ENCODE results near the gene OTP.
"Not testable (repeated sequence)": the region's sequence is repeated elsewhere in the genome, so short reads cannot be mapped to it uniquely, and the experiment has no call there.

The OTP gene

DNA sequence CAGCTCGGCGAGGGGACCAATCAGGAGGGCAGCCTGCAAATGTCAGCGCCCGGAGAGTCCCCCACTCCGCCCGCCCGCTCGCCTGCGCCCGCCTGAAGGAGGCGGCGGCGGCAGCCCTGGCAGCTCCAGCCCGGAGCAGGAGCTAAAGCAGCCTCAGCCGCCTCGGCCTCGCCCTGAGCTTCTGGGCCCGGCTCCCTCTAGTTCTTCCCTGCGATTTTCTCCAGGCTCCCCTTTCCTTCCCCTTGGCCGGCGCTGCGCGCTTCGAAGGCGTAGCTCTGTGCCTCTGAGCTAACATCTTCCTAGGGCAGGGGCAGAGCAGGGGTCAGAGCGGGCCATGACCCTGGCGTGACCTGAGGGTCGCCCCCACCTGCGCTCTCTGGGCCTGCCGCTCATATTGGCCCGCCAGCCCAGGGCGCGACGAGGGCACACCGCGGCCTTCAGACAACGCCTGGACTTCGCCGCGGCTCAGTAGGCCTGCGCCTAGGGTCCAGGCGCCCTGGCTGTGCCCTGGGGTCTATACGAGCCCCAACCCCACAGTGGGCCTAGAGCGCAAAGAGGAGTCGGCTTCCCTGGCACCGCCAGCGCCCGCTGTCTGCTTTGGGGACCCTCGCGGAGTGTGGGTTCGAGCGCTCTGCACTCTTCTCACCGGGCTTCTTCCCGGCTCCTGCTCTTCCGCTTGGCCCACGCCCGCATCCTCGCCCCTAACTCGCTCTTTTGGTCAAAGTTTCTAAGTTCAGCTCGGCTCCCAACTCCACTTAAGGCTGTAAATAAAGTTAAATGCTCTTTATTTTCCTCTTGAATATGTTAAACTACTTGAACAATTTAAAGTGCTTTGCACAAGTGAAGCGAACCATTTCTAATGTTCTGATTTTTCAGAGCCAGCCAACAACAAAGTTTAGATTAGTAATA, 504 bp upstream of the OTP start:
- no peak for DNase-seq

DNA sequence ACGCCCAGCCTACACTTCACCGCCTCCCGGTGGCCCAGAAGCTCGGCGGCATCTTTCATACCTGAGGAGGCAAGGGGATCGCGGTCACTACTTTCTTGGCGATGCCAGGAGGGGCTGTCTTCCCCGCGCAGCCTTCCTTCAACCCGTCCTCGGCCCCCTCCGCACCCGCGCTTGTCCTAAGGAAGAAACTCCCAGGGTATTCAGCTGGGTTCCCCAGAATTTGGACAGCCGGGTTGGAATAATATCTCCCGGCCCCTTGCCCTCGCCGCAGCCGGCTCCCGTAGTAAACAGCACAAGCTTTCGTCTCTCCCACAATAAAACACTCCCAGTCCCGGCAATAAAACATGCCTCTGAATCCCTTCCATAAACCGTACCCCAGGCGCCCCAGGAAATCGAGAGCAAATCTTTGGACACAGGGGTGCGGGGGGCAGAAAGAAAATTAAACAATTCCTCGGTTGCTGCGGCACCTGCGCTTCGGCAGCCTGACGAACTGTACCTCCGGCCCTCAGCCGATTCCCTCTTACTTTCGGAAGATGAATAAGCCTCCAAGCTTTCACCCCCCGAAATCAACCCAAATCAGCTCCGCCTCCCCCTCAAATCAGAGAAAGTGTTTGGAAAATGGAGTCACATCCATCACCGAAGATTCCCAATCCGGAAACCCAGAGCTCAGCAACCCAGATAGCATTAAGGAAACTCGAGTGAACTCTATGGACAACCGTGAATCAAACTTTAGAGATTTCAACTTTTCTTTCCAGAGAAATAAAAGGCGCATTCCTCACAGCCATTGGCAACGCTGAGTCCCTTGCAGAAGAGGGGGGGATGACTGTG, 1.1 kb downstream of the OTP start:
- no peak for DNase-seq

DNA sequence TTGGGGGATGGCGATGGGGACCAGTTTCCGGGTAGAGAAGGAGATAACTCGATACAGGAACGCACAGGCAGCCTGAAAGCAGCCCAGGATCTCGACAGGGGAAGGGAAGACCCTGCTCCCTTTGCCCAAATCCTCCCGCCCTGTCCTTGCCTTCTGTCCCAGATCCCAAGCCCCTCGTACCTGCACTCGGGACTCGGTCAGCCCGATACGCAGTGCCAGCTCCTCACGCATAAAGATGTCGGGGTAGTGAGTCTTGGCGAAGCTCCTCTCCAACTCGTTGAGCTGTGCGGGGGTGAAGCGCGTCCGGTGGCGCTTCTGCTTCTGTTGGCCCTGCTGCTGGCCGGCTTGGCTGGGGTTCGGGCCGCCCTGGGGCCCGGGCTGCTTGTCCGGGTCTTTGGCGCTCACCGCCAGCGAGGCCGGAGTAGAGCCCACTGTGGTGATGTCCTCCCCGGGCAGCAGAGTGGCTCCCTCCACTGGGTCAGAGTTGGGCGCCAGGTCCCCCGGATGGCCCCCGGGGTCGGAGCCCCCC, 1.8 kb downstream of the OTP start:
- DNase-seq = no peak

DNA sequence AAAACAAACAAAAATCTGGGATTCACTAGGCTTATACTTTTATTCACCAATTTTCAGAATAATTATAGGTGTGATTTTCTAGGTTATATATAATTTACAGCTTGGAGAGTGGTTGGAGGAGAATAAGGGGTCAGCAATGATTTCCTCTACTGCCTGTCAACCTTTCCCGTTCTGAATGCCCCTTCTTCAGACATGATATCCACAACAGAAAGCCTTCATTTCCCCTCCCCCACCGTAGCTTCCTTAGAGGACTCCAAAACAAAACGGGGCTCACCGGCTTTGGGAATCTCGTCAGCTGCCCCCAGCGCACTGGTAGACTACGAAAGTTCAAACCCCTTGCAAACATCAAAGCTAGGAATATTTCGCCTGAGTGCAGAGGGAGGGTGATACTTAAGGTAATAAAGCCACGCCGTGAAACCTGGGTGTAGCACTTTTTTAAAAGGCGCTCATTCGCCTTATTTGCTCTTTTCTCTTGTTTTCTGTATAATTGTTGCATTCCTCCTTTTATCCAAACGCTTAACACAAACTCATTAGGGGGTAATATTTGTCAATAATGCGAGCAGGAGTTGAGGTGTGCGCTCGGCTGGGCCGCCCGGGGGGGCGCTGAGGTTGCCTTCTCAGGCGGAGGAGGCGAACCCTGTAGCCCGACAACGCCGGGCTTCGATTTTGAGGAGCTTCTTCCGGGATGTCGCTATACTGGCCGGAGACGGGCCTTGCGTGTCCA, 2.4 kb downstream of the OTP start:
- DNase-seq = peak in 1 of 2 experiments; percentile 59

DNA sequence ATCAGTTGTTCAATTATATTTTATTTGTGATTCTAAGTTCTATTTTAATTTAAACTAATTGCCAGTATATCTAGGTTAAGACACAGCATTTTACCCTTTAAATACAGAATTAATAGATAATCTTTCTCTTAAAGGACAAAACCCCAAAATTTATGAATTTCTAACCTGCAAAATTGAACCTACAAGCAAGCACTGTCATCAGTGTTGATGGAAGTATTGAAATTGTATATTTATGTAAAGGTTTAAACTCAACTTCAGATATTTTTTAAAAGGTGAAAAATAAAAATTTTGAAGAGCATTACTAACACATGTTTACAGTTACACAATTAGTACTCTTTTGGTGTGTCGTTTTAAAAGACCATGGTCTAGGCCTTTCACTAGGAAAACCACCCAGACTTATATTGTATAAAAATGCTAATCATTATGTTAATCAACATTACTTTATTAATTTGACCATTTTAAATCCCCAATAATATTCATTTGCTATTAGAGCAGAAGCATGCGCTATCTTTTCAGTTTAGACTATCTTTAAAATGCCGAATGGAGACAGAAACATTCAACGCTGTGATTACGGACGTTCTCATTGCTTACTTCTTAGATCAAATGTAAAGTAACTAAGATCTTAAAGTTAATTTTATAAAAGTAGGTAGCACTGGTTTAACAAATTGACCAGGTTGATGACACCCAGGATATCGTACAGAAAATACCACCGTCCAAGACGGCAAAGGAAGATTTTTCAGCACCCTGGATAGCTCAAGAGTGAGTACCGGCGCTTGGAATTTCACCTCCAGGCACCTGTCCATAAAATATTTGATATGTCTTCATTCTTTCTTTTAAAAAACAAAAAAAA, 3.2 kb downstream of the OTP start:
- peak in 1 of 2 experiments; percentile 60 for DNase-seq

DNA sequence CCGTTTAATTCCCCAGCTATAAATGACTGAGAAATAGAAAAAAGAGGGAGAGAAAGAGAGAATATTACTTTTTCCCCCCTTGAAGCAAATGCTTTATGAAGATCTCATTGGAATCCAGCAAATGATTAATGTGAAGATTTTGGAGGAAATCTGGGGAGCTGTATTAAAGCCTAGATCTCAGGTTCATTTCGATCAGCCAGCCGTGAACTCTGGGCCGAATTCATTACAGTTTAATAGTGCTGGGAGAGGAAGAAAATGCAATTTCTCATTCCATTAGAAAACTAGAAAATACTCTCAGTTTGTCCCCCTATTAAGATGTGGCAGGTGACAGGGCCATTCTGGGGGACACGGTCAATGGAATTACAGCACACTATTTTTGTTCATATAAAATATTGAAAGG, 4.8 kb downstream of the OTP start:
- DNase-seq = no peak

DNA sequence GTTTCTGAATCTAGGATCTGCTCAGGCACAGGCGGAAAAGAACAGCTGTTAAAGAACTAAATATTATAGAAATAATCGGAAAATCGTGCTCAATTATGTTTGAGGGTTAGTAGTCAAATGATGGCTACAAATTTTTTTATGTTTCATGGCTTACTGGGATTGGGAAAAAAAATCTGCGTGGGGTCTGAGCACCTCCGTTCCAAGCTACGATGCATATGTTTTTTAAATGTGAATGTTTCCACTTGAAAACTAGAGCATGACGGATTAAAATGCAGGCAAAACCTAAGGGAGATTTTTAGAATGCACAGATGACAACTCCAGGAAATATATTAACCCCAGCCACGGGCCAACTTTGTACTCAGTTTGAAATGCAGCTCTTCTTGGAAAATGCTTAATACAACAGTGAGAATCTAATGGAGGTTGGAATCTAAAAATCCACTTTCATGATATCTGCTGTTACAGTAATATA, 5.3 kb downstream of the OTP start:
- DNase-seq = peak in 1 of 2 experiments; percentile 67

DNA sequence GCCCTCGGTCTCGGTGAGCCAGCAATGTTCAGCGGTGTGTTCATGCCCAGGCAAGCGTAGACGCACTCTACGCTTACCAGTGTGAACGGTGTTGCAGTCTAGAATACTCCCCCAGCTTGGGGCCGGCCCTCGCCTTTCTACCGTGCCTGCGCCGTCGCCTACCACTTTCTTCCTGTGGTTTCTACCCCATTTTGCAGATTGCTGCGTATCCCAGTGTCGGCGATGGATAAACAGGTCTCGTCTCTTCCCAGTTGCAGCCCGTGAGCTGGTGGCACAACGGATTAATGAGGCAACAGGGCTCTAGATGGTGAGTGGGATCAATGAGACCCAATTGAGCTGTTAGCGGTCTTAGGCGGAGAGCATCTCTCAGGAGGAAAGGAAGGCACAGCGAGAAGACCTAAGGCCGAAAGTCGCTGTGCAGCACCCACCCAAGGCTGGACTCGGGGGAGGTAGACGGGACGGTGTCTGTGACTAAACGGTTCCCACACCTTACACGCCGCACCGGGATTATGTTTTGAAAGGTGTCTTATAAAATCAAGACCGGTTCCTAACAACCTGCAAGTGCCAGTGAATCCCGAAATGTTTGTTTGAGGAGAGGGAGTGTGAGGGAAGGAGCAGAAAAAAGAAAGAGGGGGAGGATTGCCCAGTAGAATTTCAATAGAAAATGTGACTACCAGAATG, 5.8 kb downstream of the OTP start:
- DNase-seq = peak; percentile 62 to 85

DNA sequence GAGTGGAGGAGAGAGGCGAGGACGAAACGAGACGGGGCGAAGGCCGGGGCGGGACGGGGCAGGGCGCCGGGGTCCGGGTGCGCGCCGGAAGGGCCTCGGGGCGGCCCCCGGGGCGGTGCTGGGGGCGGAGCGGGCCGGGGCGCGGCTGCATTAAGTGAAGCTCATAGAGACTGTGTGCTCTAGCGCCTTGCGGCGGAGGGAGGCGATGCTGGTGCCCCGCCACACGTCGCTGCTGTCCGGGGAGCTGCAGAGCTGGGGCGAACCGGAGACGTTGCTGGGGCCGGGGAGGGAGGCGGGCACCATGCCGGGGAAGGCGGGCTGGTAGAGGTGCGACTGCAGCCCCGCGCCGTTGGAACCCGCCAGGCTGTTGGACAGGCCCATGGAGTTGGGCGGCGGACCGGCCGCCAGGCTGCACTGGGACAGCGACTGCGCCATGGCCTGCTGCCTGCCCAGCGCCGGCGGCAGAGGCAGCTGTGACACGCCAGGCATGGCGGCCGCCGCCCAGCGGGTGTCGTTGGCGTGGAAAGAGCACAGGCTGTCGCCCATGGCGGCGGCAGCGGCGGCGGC, 8.3 kb downstream of the OTP start:
- DNase-seq = peak; percentile 48 to 84

DNA sequence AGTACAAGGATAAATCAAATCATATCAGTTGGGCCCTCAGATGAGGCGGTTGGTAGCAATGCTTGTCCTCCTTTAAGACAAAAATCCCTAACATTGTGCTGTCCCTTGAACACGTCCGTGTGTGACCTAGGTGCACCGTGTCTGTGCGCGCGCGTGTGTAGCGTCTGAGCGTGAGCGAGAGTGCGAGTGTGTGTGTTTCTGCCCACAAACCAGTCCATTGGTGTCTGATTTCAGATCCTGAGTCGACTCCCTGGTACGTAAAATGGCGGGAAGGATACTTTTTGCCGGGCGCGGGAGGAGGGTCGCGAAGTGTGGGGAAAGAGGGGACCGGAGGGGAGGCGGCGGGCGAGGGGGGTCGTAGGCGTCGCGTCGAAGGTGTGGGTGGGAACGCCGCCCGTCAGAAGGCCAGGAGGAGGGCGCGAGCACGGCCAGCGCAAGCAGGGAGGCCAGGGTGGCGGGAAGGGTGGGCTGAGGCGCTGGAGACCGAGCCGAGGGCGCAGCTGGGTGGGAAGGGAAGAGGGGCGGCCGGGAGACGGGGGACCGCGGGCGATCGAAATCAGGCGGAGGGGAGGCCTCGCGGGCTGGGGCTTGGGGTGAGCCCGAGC, 8.9 kb downstream of the OTP start:
- peak; percentile 57 to 62 for DNase-seq

DNA sequence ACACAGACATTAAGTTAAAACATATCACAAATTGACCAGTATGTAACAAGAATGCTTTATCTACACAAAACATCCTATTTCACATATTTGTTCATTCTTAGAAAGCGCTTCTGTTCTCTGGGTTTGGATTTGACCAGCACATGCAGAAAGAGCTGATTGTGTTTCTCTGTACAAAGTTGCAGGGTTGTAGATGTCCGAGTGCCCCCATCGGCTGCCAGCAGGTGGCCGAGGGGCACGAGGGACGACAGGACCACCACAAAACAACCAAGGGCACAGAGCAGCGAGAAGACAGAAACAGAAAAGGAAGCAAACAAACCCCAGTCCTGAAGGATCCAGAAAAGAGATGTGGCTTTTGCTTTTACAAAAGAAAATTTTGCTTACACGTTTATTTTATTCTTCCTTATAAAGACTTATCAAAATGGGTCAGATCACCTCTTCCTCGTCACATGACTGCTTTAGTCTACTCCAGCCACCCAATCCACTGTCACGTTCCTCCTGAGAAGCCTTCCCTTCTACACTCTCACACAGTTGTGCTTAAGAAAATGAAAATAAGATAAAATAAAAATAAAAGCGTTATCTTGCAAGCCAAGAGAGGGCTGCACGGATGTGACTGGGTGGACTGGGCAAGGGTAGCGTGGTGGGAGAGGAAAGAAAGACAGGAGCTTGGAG, 9.5 kb downstream of the OTP start:
- DNase-seq = no peak

DNA sequence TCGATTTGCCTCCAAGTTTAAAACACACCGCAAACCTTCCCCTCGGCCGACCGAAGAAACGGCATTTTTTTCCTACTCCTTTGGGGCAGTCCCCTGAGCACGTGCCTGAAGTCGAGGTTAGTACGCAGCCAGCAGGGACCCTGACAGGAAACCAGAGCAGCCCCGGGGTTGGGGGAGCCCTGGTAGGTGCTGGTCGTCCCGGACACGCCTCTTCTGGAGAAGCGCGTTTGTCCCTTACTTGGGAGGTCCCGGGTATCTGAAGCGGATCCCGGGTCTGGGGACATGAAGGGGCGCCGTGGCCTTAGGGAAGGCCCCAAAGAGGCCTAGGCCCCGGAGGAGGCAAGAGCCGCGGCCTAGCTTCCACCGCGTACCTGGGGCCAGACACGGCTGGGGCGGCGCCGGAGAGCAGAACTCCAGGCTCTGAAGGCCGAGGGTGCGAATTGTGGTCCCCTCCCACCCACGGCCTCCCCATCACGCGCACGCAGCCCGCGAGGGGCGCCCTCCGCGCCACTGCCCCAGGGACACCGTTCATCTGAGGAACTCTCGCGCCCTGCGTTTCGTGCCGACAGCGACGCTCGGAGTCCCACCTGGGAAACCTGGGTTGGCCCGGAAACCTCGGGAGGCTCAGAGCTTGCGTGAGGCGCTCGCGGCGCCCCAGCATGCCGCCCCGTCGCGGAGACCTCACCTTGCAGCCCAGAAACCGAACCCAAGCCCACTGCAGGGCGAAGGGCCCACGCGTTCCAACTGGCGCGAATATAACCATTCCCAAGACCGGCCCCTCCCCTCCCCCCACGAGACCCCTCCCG, 10.4 kb downstream of the OTP start:
- no peak for DNase-seq

DNA sequence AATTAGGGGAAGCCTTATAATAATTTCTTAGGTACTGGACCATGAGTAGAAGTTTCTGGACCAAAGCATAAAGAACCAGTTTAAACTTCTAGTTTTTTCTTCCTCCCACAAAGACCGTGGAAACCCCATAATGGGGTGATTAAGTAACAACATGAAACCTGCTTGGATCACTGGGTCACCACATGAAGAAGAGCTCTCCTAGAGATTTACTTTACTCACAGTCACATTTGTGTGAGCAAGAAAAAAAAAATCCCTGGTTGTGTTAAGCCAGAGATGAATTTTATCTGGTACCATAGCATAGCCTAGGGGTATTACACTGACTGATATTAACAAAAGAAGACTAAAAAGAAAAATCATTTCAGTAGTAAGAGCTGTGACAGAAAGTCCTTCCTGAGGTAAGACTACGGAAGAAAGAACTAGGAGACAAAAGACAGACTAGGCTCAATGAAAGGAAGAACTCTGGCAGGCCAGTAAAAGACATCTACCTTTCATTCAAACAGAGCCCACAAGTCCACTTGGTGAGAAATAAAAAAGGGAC, 15.2 kb downstream of the OTP start:
- DNase-seq = no peak

DNA sequence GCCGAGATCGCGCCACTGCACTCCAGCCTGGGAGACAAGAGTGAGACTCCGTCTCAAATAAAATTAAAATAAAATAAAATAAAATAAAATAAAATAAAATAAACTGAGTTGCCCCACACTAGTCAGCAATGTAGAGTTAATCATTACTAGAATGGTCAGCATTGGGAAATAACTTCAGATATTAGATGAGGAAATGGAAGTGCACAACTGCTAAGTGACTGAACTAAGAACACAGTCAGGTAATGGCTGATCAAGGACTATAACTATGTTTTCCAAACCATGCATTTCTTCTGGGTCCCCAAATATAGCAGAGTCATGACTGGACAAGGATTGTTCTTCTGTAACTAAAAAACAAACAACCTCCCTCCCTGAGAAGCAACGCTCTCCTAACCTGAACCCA, 17.1 kb downstream of the OTP start:
- no peak for DNase-seq

DNA sequence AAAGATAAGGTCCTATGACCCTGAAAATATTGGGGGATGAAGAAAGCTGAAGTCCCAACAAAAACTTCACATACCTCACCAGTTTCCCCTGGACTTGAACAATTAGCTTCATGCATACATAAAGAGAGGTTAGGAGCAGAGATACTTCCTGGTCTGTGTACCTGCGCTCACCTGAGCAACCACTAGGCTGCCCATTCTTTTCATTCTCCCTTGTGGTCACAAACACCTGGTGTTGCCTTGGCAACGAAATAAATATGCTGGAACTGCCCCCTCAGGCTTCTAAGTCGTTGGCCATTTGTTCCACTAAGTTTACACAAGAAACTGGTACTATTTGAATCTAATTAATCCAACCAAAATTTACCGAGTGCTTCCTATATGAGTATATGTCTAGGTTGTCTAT, 18.1 kb downstream of the OTP start:
- peak in 1 of 2 experiments; percentile 28 for DNase-seq

DNA sequence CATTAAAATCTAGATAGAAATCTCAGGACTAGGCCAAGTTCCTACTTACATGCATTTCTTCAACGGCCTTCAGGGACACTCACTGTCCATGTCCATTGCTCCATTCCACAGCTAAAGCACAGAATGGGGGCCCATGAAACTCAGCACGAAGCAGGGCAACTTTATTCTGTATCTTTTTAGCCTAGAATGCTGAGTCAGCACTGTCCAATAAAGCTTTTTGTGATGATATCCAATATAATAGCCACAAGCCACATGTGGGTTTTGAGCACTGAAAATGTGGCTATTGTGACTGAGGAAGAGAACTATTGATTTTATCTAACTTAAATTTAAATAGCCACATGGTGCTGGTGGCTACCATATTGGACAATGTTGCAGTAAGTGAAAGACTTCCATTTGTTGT, 21.6 kb downstream of the OTP start:
- no peak for DNase-seq

DNA sequence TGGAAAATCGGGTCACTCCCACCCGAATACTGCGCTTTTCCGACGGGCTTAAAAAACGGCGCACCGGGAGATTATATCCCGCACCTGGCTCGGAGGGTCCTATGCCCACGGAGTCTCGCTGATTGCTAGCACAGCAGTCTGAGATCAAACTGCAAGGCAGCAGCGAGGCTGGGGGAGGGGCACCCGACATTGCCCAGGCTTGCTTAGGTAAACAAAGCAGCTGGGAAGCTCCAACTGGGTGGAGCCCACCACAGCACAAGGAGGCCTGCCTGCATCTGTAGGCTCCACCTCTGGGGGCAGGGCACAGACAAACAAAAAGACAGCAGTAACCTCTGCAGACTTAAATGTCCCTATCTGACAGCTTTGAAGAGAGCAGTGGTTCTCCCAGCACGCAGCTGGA, 29.6 kb downstream of the OTP start:
- DNase-seq = not testable (repeated sequence)

DNA sequence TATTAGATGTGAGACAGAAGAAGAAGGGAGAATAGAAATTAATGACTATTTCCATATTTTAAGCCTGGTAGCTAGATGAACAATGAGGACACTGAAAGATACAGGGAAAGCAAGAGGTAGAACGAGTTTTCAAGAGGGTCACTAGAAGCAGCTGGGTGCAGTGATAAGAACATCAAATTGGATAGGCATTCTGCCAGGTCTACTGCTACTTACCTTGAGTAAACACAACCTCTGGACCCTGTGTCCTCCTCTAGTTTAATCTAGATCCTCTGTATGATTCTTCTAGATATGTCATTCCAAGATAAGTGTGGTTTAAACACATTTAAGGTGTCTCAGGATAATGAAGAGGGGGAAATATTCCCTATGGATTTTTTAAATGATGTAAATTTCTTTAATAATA, 31.2 kb downstream of the OTP start:
- no peak for DNase-seq

DNA sequence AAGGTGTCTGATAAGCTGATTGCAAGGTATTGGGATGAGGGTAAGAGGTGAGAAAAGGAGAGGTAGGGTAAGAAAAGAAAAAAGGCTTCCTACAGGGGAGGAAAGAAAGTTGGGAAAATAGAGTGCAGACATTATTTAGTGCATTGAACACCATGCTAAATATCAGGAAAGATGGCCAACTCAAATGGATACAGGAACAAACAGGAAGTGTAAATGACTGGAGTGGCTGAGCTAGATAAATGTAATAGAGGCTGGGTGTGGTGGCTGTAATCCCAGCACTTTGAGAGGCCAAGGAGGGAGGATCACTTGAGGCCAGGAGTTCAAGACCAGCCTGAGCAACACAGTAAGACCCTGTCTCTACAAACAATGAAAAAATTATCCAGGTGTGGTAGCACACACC, 32.2 kb downstream of the OTP start:
- DNase-seq = no peak
